Fibroblast of upper back skin (primary cell): Measurements from ENCODE around the gene QRFP.
A peak's percentile ranks its signal among the peaks of the same experiment; 100 is the strongest.

ENCODE experiments used
- DNase-seq: peaks from one replicate; pipeline ENCODE4 v3.0.0-alpha.2; 2013

QRFP gene

GRCh38 chr9:130847306-130848217 is 49.0 kb downstream of the QRFP start:
- DNase-seq = peak; percentile 100

DNA sequence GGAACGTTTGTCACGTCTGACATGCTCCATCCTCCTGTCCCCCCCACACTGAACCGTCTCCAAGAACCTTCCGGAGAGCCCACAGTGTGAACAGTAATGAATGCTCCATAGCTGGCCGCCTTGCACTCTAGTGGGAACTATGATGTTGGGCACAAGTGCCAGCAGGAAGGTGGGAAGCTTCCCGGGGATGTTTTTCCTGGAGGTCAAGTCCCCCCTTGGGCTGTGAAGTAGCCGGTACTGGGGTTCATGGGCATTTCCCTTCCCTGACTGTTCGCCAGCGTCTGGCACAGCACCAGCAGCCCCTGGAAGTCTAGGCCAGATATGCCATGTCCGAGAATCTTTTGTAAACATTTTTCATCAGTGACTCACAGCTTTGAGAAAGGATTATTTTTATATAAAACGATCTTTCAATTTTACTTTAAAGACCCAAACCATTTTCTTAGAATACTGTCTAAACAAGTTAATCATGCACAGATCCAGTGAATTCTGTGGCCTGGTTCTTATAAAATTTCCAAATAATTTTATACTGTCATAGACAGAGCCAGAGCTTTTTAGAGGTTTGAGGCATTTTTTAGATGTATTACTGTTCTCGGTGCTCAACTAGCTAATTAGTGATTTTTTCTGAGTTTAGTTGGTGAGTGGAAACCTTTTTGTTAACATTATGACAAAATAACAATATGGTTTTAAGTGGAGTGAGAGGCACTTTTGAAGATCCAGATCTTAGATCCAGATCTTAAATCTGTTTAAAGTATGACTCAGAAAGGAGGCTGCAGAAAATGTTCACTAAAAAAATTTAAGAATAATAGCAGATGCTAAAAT is 49.9 kb downstream of the QRFP start:
- DNase-seq = peak; percentile 75

DNA sequence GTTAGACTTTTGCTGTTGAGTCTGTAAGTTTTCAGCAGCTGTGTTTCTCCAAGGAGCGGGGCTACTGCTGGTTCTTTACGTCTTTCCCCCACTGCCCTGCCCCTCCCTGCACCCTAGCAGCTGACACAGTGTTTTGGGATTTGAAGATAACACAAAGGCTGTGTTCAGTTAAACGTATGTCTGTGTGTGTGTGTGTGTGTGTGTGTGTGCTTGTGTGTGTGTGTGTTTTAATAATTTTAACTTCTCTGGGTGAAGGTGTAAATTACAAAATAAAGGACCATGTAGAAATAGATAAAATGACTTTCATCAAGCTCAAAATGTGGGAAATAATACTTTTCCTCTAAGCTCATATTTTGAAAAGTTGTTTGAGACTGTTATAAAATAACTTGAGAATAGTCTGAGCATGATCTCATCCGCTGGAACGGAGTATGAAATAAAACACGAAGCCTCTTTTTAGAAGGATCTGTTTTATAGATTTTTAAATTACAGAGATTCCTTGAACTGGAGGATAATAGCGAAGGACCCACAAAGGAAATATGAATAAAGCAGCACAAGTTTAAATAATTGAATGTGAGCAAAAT is 50.6 kb downstream of the QRFP start:
- peak; percentile 84 for DNase-seq

- DNase-seq = no peak
Observed at GRCh38 chr9:130845254-130845653, 51.4 kb downstream of the QRFP start.

DNA sequence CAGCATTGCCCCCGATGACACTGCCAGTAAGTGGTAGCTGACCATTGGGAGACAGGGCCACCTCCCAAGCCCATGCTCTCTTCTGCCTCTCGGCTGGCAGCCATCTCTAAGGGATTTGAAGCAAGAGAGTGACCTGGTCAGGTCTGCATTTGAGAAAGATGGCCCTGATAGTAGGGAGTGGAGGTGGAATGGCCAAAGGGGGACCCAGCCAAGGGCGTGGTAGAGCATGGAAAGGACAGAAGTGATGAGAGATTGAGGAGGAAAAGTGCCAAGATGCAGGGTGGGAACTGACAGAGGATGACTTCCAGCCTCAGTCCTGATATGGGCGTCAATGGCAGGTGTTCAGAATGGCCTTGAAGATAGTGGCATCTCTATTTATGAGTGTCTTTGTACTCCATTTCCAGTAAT is 52.6 kb downstream of the QRFP start:
- DNase-seq = no peak

DNA sequence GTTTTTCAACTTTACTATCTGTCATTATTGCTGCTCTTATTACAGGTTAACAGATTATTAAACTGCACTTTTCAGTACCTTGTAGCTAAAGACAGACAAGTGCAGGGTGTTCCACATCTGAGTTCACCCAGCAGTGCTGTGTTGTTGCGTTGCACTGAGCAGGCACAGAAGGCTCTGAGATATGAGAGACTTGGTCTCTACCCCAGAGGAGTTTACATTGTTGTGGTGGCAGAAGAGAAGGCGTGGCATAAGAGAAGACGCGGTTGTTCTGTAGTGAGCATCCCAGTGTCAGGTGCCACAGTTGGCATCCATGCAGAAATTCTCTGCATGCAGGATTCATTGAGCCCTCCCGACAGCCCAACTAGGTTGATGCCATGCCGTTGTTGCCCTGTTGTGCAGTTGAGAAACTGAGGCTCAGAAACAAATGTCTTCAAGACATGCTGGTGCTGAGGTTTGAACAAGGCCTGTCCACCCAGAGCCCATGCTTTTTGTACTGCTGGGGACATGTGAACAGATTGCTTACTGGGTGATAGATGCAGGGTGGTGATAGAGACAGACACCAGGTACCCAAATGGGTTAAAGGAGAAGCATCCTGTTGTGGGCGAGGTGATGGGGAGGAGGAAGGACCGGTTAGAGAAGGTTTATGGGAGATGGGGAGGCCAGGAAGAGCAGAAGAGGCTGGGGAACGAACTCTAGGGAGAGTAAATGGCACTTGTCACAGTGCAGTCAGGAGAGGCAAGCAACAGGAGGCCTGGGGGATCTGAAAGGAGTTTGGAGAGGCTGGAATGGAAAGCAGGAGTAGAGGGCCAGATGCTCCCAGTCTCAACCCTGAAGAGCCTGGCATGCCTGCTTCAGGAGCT is 53.3 kb downstream of the QRFP start:
- DNase-seq = no peak
